Measurements from ENCODE around the gene MTHFD2.

GRCh38 chr2:74222300-74222650 is 23.9 kb downstream of the MTHFD2 start:
- TF ChIP-seq CTCF (conservative IDR thresholded peaks at IDR 0.05 in 1 of 2, IDR thresholded peaks at IDR 0.05 in 1 of 2; ENCODE audit: extremely low read depth in 1 of 2, insufficient read depth in 1 of 2, low read depth in 1 of 2, low read length in 2 of 2) (no peak), EZH2 (IDR thresholded peaks at IDR 0.05; ENCODE audit: borderline replicate concordance, low read length) (no peak)

Data from mammary epithelial cell (primary cell).